ENCODE data around the gene HES7.

HES7 gene

GRCh38 chr17:8160224-8160577, 36.3 kb upstream of the HES7 start:
- H3K4me3 ChIP-seq (replicated peaks in 1 of 2; ENCODE audit: low read depth in 2 of 2, low read length in 2 of 2) = no peak overlapping the region
- no peak for DNase-seq (ENCODE audit: low read depth in 2 of 2)
- TF ChIP-seq CTCF (IDR thresholded peaks at IDR 0.05; ENCODE audit: low read depth, low read length) = no peak

- H3K4me3 ChIP-seq (replicated peaks in 1 of 2; ENCODE audit: low read depth in 2 of 2, low read length in 2 of 2) = no peak overlapping the region
- TF ChIP-seq CTCF (IDR thresholded peaks at IDR 0.05; ENCODE audit: low read depth, low read length) = no peak
- DNase-seq (ENCODE audit: low read depth in 2 of 2) = no peak
These were observed 35.7 kb upstream of the HES7 start for GRCh38 chr17:8159459-8160223.

GRCh38 chr17:8159032-8159400, 35.1 kb upstream of the HES7 start:
- no peak for TF ChIP-seq CTCF (IDR thresholded peaks at IDR 0.05; ENCODE audit: low read depth, low read length)
- DNase-seq (ENCODE audit: low read depth in 2 of 2) = no peak
- no peak overlapping the region for H3K4me3 ChIP-seq (replicated peaks in 1 of 2; ENCODE audit: low read depth in 2 of 2, low read length in 2 of 2)

GRCh38 chr17:8158267-8159031, 34.5 kb upstream of the HES7 start:
- H3K4me3 ChIP-seq (replicated peaks in 1 of 2; ENCODE audit: low read depth in 2 of 2, low read length in 2 of 2) = no peak overlapping the region
- peak; percentile 95 for DNase-seq (ENCODE audit: low read depth in 2 of 2)
- TF ChIP-seq CTCF (IDR thresholded peaks at IDR 0.05; ENCODE audit: low read depth, low read length) = peak; percentile 88

- TF ChIP-seq CTCF (IDR thresholded peaks at IDR 0.05; ENCODE audit: low read depth, low read length) = no peak
- DNase-seq (ENCODE audit: low read depth in 2 of 2) = peak; percentile 100
- H3K4me3 ChIP-seq (replicated peaks in 1 of 2; ENCODE audit: low read depth in 2 of 2, low read length in 2 of 2) = peak overlapping the region; percentile 70 to 82
These were observed 32.5 kb upstream of the HES7 start for GRCh38 chr17:8156246-8156992.

GRCh38 chr17:8155996-8156245, 32.0 kb upstream of the HES7 start:
- no peak for DNase-seq (ENCODE audit: low read depth in 2 of 2)
- peak overlapping the region; percentile 70 to 82 for H3K4me3 ChIP-seq (replicated peaks in 1 of 2; ENCODE audit: low read depth in 2 of 2, low read length in 2 of 2)
- TF ChIP-seq CTCF (IDR thresholded peaks at IDR 0.05; ENCODE audit: low read depth, low read length) = no peak
